C4-2B (cell line): ENCODE results near the gene DES.

Source experiments
- CTCF ChIP-seq: fragments of 450-650 bp; conservative IDR thresholded peaks from 2 replicates; pipeline ENCODE4 v1.5.1; 2017; ENCODE audit warnings: mild to moderate bottlenecking
- ZFX ChIP-seq: fragments of 450-650 bp; IDR thresholded peaks from 2 replicates; pipeline ENCODE4 v1.6.1; 2017

GRCh38 chr2:219419012-219419324 is 791 bp downstream of the DES start:
- no peak for TF ChIP-seq CTCF
- no peak for TF ChIP-seq ZFX
